ENCODE results near the gene CDC42EP4. TPM values are rescaled to one million over a fixed set of nuclear protein-coding genes. Genes with fewer than 3 reads are reported as not detected.

The CDC42EP4 gene
- total RNA-seq, 1 experiment from 2014 or later, result 48.4 TPM

- Histone ChIP-seq H3K4me2 (no peak overlapping the region), H4K20me1 (ENCODE audit: insufficient read depth) (no peaks in the 10 kb centered on the region), H3K9me3 (ENCODE audit: insufficient read depth, low read depth) (no peaks in the 10 kb centered on the region), H3K79me2 (ENCODE audit: low read depth) (no peaks in the 10 kb centered on the region), H3F3A (ENCODE audit: insufficient read depth, low read depth) (0 out of 2 replicates have a peak, but pooled peaks cover 4% of the 10 kb centered on the region), H3K36me3 (ENCODE audit: low read depth) (no peaks in the 10 kb centered on the region), H3K27me3 (ENCODE audit: insufficient read depth, low read depth) (no peaks in the 10 kb centered on the region), H3K27ac (no peak overlapping the region), H2AFZ (no peak overlapping the region), H3K4me1 (replicated peaks; ENCODE audit: insufficient read depth) (no peaks in the 10 kb centered on the region), H3K4me3 (no peak overlapping the region), H3K9me2 (ENCODE audit: insufficient read depth) (no peaks in the 10 kb centered on the region)
- no peak for TF ChIP-seq CTCF (conservative IDR thresholded peaks at IDR 0.05)
- TF ChIP-seq EZH2 (IDR thresholded peaks at IDR 0.05; ENCODE audit: low read depth), result no peak
- no peak for DNase-seq
- ChIA-PET CTCF (interaction anchor here (0.6 kb wide), 1 partner anchor 625 kb away, joined by 3 read pairs; no protein-coding TSS in a partner anchor), POLR2A (ENCODE audit: unreplicated experiment) (no interaction called here)
- intact Hi-C loops (cut with micrococcal nuclease; ENCODE audit: unreplicated experiment), result no loop called here
- no TSS peak for BruUV-seq (replicated peaks)
Observed at GRCh38 chr17:73350864-73351263, 39.1 kb upstream of the CDC42EP4 start.

- TF ChIP-seq CTCF (conservative IDR thresholded peaks at IDR 0.05), result no peak
- TF ChIP-seq EZH2 (IDR thresholded peaks at IDR 0.05; ENCODE audit: low read depth), result no peak
- ChIA-PET POLR2A (ENCODE audit: unreplicated experiment) (no interaction called here), CTCF (interaction anchor here (0.5 kb wide), 1 partner anchor 64 kb away, joined by 8 read pairs; no protein-coding TSS in a partner anchor)
- H3K27me3 ChIP-seq (ENCODE audit: insufficient read depth, low read depth), result no peaks in the 10 kb centered on the region
- no peaks in the 10 kb centered on the region for H4K20me1 ChIP-seq (ENCODE audit: insufficient read depth)
- BruUV-seq (replicated peaks), result no TSS peak
- H3K9me3 ChIP-seq (ENCODE audit: insufficient read depth, low read depth), result no peaks in the 10 kb centered on the region
- no peak overlapping the region for H3K4me2 ChIP-seq
- H3K79me2 ChIP-seq (ENCODE audit: low read depth), result no peaks in the 10 kb centered on the region
- no peak overlapping the region for H3K27ac ChIP-seq
- no peak overlapping the region for H3K4me3 ChIP-seq
- no peak for DNase-seq
- H3F3A ChIP-seq (ENCODE audit: insufficient read depth, low read depth), result no peaks in the 10 kb centered on the region
- no peaks in the 10 kb centered on the region for H3K36me3 ChIP-seq (ENCODE audit: low read depth)
- intact Hi-C loops (cut with micrococcal nuclease; ENCODE audit: unreplicated experiment), result no loop called here
- H3K4me1 ChIP-seq (replicated peaks; ENCODE audit: insufficient read depth), result no peaks in the 10 kb centered on the region; the same call in 1 of the 2 replicates
- no peak overlapping the region for H2AFZ ChIP-seq
- H3K9me2 ChIP-seq (ENCODE audit: insufficient read depth), result no peaks in the 10 kb centered on the region
Observed at GRCh38 chr17:73349647-73350046, 37.8 kb upstream of the CDC42EP4 start.

GRCh38 chr17:73349138-73349537 is 37.3 kb upstream of the CDC42EP4 start:
- no peak overlapping the region for H3K4me3 ChIP-seq
- intact Hi-C loops (cut with micrococcal nuclease; ENCODE audit: unreplicated experiment), result no loop called here
- H3K4me1 ChIP-seq (replicated peaks; ENCODE audit: insufficient read depth), result peaks cover 5% of the 10 kb centered on the region
- H3K9me2 ChIP-seq (ENCODE audit: insufficient read depth), result no peaks in the 10 kb centered on the region
- H3K36me3 ChIP-seq (ENCODE audit: low read depth), result no peaks in the 10 kb centered on the region
- no peak overlapping the region for H2AFZ ChIP-seq
- BruUV-seq (replicated peaks), result no TSS peak
- no peaks in the 10 kb centered on the region for H3K79me2 ChIP-seq (ENCODE audit: low read depth)
- H3K4me2 ChIP-seq, result no peak overlapping the region
- CTCF ChIA-PET, result interaction anchor here (0.5 kb wide), 1 partner anchor 65 kb away, joined by 8 read pairs; no protein-coding TSS in a partner anchor
- H3K27me3 ChIP-seq (ENCODE audit: insufficient read depth, low read depth), result no peaks in the 10 kb centered on the region
- no peak overlapping the region for H3K27ac ChIP-seq
- H3K9me3 ChIP-seq (ENCODE audit: insufficient read depth, low read depth), result no peaks in the 10 kb centered on the region
- no peak for DNase-seq
- TF ChIP-seq CTCF (conservative IDR thresholded peaks at IDR 0.05), result no peak
- no peak for TF ChIP-seq EZH2 (IDR thresholded peaks at IDR 0.05; ENCODE audit: low read depth)
- no peaks in the 10 kb centered on the region for H3F3A ChIP-seq (ENCODE audit: insufficient read depth, low read depth)
- POLR2A ChIA-PET (ENCODE audit: unreplicated experiment), result no interaction called here
- H4K20me1 ChIP-seq (ENCODE audit: insufficient read depth), result no peaks in the 10 kb centered on the region
